K562 (cell line): Measurements from ENCODE around the gene EIF2AK3.
A peak's percentile ranks its signal among the peaks of the same experiment; 100 is the strongest.

Experiments used
- BACH1 ChIP-seq: fragments of 200-800 bp; sonication (Bioruptor generic); IDR thresholded peaks from 2 replicates; pipeline ENCODE4 v1.6.1; 2016; ENCODE audit warnings: missing genetic modification characterization, missing compliant biosample characterization
- CHD4 ChIP-seq: fragments of 200-600 bp; sonication (generic); IDR thresholded peaks from 3 replicates; pipeline ENCODE4 v1.6.1; 2012; ENCODE audit warnings: low read depth, mild to moderate bottlenecking, mixed read lengths, low read length, inconsistent platforms; ENCODE audit not compliant: insufficient read depth, insufficient replicate concordance, poor library complexity, severe bottlenecking
- GABPB1 ChIP-seq: sonication (generic); formaldehyde crosslinking; IDR thresholded peaks from 2 replicates; pipeline ENCODE4 v1.8.0; 2022; ENCODE audit warnings: mild to moderate bottlenecking, missing genetic modification reagents
- MYC ChIP-seq, 2 experiments: fragments of 250-450 bp in 1 of 2; sonication (Bioruptor Pico) in 1 of 2; IDR thresholded peaks; 2 replicates each; pipeline versions ENCODE4 v1.5.1 to v1.6.1; 2012 to 2021; ENCODE audit warnings: low read depth in 2 of 2, borderline replicate concordance in 1 of 2, improper control_type of control experiment in 1 of 2, low read length in 1 of 2, mild to moderate bottlenecking in 1 of 2, moderate library complexity in 1 of 2
- POLR2AphosphoS5 ChIP-seq: IDR thresholded peaks from 2 replicates; pipeline ENCODE4 v1.6.1; 2011; ENCODE audit warnings: mild to moderate bottlenecking, low read depth, low read length, moderate library complexity; ENCODE audit not compliant: control insufficient read depth, insufficient read depth
- ZNF551 ChIP-seq: fragments of 250-450 bp; sonication (Bioruptor Pico); IDR thresholded peaks from 2 replicates; pipeline ENCODE4 v1.5.0; 2021; ENCODE audit warnings: mild to moderate bottlenecking, moderate library complexity
- TF ChIP-seq, protein P1 (sequence below): sonication (generic); formaldehyde crosslinking; IDR thresholded peaks from 2 replicates; pipeline ENCODE4 v1.9.0; 2022; ENCODE audit warnings: mild to moderate bottlenecking, missing genetic modification reagents
- TF ChIP-seq, protein P2 (sequence below), 3 experiments: IDR thresholded peaks in 2 of 3; conservative IDR thresholded peaks in 1 of 3; 2 replicates each; pipeline ENCODE4 v1.5.1; 2011 to 2012; ENCODE audit warnings: low read length in 3 of 3, mild to moderate bottlenecking in 3 of 3, control low read depth in 2 of 3, improper control_type of control experiment in 1 of 3, inconsistent platforms in 1 of 3, low read depth in 1 of 3, mixed read lengths in 1 of 3, moderate library complexity in 1 of 3; ENCODE audit not compliant: insufficient read depth in 2 of 3

- TF ChIP-seq, protein P1, sequence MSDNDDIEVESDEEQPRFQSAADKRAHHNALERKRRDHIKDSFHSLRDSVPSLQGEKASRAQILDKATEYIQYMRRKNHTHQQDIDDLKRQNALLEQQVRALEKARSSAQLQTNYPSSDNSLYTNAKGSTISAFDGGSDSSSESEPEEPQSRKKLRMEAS (CRISPR knock-in tag): no peak
- TF ChIP-seq GABPB1 (CRISPR knock-in tag): no peak
- TF ChIP-seq ZNF551: no peak
- TF ChIP-seq, protein P2, sequence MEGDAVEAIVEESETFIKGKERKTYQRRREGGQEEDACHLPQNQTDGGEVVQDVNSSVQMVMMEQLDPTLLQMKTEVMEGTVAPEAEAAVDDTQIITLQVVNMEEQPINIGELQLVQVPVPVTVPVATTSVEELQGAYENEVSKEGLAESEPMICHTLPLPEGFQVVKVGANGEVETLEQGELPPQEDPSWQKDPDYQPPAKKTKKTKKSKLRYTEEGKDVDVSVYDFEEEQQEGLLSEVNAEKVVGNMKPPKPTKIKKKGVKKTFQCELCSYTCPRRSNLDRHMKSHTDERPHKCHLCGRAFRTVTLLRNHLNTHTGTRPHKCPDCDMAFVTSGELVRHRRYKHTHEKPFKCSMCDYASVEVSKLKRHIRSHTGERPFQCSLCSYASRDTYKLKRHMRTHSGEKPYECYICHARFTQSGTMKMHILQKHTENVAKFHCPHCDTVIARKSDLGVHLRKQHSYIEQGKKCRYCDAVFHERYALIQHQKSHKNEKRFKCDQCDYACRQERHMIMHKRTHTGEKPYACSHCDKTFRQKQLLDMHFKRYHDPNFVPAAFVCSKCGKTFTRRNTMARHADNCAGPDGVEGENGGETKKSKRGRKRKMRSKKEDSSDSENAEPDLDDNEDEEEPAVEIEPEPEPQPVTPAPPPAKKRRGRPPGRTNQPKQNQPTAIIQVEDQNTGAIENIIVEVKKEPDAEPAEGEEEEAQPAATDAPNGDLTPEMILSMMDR (IDR thresholded peaks at IDR 0.05 in 2 of 3, conservative IDR thresholded peaks at IDR 0.05 in 1 of 3; ENCODE audit: insufficient read depth in 2 of 3, low read depth in 1 of 3, low read length in 3 of 3): peak; percentile 72 to 89 (median 73); a peak in 5 of 6 replicates
- TF ChIP-seq POLR2AphosphoS5: no peak
- TF ChIP-seq MYC (IDR thresholded peaks at IDR 0.05; ENCODE audit: low read depth, low read length): no peak
- TF ChIP-seq MYC (CRISPR knock-in tag; IDR thresholded peaks at IDR 0.05; ENCODE audit: borderline replicate concordance, low read depth): no peak
- no peak for TF ChIP-seq CHD4
- no peak for TF ChIP-seq BACH1
Measured at GRCh38 chr2:88590998-88591613, 36.2 kb downstream of the EIF2AK3 start.
